Stimulated activated CD4-positive, alpha-beta T cell treated with anti-CD3 and anti-CD28 coated beads, Interleukin-2, amount 100 ng/mL, for 24 hours (primary cell): ENCODE results near the gene TOR3A.
"Not testable (repeated sequence)": the region's sequence is repeated elsewhere in the genome, so short reads cannot be mapped to it uniquely, and the experiment has no call there.

Source experiments
- DNase-seq, 2 donors: peaks; one replicate each; pipeline ENCODE4 v3.0.0-alpha.2; 2020

Gene TOR3A, protein sequence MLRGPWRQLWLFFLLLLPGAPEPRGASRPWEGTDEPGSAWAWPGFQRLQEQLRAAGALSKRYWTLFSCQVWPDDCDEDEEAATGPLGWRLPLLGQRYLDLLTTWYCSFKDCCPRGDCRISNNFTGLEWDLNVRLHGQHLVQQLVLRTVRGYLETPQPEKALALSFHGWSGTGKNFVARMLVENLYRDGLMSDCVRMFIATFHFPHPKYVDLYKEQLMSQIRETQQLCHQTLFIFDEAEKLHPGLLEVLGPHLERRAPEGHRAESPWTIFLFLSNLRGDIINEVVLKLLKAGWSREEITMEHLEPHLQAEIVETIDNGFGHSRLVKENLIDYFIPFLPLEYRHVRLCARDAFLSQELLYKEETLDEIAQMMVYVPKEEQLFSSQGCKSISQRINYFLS

DNA sequence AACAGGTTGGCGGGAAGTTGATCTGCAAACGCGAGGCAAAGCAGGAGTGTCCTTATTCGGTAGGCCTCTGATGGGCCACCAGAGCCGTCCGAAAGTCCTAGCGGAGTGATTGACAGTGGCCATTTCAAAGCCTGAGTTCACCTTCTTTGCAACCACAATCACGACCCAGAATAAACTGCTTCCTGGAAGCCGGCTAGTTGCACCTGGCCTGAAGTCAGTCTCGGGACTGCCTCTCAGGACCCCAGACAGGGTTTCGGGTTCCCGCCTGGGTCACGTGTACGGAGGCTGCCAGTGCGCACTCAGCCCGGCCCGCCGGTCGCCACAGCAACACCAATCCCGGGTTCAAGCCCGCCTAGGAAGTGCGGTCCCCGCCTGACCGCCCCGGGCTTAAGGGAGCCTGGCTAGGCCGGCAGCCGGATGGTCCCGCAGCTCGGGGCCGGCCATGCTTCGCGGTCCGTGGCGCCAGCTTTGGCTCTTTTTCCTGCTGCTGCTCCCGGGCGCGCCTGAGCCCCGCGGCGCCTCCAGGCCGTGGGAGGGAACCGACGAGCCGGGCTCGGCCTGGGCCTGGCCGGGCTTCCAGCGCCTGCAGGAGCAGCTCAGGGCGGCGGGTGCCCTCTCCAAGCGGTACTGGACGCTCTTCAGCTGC, at the start of gene TOR3A:
TOR3A (plus strand) TSS at position 384 of the 646 bp plus-strand sequence; CDS start at position 443, 59 bp downstream.
- peak; percentile 81 to 88 for DNase-seq

DNA sequence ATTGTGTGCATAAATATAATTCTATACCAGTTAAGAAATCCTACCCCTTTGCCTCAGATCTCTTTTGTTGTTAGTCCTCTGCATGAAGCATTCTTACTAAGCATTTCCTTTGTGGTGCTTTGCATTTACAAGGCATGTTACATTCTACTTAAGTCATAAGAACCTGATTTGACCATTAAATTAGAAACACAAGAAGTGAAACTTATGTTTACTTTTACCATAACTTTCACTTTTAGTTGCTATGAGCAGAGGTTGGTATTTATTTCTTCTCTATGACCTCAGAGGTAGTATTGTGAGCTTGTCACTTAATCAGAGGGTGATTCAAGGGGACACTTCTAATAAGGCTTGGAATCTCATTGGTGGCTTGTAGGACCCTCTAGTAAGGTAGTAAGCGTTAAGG, 47.1 kb upstream of the TOR3A start:
- DNase-seq, result no peak

DNA sequence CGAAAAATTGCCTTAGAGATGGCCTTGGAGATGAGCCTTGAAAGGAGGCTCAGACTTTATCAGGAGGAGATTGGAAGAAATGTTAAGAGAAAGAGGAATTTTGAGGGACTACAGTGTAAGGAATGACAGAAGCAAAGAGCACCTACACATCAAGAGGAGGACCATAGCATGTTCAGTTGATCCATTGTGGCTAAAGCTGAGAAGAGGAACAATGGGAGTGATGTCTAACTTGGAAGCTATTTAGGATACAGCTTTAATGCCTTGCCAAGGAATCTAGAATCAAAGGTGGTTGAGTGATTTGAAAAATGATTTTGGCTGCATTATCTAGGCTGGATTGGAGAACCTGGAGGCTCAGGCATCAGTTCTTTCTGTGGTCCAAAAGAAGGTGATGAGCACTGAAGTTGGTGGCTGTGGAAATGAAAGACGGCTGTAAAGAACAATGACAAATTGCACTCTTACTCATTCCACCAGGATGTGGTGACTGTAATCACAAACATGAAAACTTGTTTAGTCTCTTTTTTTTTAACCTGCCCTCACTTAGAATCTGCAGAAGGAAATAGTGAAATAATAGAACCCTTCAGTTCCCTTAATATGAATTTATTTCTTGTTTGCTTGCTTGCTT, 44.9 kb upstream of the TOR3A start:
- DNase-seq, result peak in 1 of 2 donors; percentile 6

DNA sequence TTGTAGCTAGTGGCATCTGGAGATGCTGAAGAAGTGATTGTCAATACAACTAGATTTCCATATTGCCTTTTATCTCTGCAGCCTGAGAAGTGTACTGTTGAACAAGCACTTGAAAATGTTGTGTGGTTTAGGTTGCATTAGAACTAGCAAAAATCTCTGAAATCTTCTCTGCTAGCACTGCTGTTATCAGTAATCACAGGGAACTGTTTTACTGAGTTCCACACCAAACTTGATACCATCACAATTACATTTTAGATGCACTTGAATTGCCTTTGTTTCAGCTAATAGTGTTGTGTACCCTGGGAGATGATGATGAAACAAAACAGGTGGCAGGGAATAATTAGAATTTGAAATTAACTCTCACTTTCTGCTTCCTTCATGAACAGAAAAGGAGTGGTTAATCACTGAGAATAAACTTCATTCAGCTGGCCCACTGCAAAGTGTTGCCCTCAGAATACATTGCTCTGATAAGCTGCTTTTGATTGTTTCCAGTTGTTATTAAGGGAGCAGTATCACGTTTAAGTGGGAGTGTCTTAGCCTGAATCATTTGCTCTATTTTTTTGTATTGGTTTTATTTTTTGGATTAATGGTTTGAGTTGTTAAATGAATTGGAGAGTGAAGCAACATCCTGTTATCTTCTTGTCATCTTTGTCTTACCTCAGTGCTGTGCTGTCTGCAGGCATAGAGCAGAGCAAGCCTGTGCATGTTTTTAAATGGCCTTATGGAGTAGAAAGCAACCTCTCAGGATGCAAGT, 43.2 kb upstream of the TOR3A start:
- DNase-seq, result no peak

DNA sequence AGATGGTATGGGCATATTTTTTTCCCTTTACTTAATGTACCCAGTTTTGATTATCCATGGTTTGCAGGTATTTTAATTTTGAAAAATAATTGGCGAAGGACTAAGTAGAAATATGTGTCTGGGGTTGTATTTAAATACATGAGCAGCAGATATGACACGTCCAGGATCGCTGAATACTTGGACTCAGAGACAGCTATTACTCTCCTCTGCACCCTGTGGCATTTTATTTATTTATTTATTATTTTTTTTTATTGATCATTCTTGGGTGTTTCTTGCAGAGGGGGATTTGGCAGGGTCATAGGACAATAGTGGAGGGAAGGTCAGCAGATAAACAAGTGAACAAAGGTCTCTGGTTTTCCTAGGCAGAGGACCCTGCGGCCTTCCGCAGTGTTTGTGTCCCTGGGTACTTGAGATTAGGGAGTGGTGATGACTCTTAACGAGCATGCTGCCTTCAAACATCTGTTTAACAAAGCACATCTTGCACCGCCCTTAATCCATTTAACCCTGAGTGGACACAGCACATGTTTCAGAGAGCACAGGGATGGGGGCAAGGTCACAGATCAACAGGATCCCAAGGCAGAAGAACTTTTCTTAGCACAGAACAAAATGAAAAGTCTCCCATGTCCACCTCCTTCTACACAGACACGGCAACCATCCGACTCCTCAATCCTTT, 42.2 kb upstream of the TOR3A start:
- DNase-seq, result not testable (repeated sequence)

DNA sequence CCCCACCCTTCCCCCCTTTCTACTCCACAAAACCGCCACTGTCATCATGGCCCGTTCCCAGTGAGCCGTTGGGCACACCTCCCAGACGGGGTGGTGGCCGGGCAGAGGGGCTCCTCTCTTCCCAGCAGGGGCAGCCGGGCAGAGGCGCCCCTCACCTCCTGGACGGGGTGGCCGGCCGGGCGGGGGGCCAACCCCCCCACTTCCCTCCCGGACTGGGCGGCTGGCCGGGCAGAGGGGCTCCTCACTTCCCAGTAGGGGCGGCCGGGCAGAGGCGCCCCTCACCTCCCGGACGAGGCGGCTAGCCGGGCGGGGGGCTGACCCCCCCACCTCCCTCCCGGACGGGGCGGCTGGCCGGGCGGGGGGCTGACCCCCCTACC, 41.7 kb upstream of the TOR3A start:
- not testable (repeated sequence) for DNase-seq

DNA sequence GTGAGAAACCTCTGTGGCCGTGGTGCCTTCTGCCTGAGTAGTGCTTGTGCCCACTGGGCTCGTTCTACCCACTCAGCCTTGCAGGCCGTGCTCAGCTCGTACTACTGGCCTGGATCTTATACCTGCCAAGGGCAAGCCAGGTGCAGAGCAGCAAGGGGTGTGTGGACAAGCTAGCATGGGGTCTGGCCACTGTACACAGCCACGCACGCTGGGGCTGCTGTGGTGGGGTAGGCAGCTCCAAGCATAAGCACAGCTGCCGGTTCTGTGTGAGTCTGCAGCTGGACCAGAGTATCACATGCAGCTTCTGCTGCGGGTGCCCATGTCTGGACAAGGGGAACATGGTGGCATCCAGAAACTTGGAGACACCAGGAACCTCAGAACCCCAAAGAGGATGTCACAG, 39.8 kb upstream of the TOR3A start:
- DNase-seq, result no peak

DNA sequence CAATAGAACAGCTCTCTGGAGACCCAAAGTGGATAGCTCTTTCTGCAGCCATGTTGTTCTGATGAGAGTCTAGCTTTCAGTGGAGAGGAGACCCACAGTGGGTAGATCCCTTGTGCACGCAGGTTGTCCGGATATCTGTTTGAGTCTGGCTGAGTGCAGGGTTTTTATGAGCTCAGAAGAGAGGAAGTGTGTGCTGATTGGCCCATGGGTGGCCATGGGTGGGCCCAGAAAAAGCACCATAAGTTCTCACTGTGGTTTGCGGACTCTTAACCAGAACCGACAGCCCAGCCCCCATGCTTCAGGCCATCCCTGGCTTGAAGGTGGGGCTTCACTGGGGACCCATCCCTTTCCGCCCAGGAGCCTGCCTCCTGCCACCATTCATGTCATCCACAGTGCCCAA, 39.2 kb upstream of the TOR3A start:
- no peak for DNase-seq

DNA sequence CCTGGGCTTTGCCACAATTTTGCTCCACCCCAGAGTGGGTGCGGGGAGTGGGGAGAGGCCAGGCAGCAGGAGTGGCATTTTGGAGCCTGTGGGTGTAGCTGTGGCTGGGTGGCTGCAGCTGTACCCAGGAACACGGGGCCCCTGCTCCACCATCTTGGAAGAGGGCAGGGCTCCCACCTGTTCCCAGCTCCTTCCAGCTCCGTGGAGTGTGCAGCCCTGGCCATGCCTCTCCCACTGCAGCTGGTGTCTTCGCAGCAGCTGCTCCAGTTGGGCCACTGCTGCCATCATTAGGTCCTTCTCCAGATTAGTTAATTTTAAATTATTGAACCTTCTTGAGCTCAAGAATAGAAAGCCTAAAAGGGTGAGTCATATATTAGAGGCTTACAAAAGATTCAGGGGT, 38.6 kb upstream of the TOR3A start:
- no peak for DNase-seq

DNA sequence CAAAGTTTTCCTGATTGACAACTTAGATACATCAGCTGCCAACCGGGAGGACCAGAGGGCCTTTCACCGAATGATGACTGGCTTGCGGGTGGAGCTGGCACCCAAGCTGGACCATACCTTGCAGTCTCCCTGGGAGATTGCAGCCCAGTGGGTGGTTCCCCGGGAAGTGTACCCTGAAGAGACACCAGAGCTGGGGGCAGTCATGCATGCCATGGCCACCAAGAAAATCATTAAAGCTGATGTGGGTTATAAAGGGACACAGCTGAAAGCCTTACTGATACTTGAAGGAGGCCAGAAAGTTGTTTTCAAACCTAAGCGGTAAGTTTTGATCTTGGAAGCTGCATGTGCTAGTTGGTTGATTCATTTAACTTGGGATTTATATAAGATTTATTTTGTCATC, 38.0 kb upstream of the TOR3A start:
- no peak for DNase-seq

DNA sequence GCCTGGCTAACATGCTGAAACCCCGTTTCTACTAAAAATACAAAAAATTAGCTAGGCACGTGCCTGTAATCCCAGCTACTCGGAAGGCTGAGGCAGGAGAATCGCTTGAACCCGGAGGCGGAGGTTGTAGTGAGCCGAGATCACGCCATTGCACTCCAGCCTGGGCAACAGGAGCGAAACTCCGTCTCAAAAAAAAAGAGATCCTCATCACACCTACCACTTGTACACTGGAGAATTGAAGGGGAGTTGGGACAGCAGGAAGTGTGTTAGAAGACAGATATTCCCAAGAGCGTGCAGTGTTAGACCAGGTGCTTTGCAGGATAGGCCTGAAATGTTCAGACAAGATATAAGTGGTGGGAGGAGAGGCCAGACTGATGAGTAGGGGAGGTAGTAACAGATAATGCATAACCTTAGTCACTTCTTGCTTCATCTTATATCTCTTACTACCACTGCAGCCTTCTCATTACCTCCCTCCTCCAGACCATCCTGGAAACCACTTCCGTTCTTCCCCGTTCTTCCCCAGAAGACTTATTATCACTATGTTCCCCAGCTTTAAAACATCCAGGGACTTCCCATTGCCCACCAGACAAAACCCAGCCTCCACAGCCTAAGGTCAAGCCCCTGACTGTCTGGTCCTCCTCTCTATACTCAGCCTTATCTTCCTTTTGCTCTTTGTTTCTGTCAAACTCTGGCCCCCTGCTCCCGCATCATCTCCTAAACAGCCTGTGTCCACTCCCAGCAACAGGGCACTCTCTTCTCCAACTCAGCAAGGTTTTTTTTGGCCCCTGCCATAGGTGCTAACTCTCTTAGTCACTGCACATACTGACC, 34.8 kb upstream of the TOR3A start:
- DNase-seq, result no peak

DNA sequence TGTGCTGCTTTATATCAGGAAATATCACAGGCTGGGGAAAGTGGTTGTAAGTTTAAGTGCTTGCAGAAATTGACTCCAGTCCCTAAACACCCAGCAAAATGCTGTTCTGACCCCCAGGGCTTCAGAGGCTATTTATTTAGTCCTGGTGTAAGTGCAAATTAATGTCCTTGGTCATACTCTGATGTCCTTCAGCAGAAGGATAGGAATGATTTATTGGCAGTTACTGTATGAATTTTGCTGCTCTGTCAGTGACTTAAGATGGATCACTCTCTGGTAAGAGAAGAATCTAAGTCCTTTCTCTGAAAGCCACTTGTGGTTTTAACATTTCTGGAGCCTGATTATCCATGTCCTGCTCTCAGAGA, 34.3 kb upstream of the TOR3A start:
- no peak for DNase-seq

DNA sequence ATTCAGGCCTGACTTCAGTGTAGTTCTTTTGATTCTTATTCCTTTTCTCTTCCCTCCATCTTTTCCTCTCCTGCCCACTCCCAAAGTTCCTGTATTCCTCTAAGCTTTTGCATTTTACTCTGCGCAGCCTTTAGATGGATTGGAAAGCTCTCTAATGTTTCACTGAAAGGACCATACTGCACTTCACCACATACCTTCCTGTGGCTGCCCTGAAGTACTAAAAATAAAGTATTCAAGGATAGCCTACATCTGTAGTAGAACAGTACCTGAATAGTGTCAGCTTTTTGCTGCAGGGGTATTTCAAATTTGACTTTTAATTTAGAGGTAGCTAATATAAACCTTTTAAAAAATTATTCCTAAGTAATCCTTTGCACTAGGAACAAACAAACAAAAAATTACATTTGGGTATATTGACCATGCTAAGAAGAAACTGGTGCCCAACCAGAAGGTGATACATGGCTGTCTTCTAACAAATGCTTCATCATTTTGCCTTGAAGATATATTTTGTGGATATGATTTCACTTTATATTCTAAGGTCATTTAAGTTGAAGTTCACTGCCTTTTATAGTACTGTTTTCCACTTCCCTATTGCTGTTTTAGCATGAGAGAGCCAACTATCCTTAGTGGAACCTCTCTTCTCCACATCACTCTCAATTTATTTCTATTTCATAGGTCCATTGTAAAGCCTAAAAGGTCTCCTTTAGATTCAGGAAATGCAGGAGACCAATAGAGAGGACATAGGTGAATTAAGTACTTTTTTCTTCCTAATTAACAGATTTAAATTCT, 33.3 kb upstream of the TOR3A start:
- DNase-seq, result no peak

DNA sequence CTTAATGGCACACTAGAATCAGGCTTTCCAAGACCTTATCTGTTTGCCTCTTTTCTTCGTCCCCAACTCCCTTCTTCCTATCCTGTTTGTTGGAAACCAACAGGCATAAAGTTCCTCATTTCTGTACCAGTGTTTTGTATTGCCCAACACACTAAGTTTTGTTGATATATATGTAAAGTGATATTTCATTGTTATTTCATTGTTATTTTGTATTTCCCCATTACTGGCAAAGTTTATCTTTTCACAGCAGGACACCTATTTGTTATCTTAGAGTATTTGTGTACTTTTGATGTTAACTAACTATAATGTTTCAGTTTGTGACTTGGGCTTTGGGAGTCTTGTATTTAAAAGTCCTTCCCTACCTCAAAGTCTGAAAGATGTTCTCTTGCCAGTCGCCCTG, 29.1 kb upstream of the TOR3A start:
- no peak for DNase-seq

DNA sequence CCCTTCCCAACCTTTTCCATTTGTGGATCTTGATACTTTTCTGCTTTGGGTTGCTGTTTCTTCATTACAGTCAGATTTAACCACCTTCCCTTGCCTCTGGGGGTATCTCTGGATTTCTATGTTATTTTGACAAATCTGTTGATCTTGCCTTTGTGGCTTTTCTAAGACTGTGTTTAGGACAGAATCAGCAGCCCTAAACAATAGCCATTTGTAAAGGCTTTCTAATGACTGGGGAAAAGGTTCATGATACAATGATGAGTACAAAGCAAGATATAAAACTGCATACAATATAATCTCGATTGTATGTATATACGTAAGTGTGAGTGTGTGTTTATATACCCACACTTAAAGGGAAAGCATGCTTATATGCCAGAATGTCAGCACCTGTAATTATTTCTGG, 28.4 kb upstream of the TOR3A start:
- no peak for DNase-seq

DNA sequence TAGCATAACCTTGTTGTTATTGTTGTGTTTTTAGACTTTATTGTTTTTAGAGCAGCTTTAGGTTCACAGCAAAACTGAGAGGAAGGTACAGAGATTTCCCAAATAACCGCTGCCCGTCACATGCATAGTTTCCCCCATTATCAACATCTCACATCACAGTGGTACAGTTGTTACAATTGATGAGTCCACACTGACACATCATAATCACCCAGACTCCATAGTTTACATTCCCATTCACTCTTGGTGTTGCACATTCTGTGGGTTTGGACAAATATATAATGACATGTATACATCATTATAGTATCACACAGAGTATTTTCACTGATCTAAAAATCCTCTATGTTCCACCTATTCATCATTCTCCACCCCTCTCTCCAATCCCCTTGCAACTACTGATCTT, 25.9 kb upstream of the TOR3A start:
- DNase-seq, result no peak

DNA sequence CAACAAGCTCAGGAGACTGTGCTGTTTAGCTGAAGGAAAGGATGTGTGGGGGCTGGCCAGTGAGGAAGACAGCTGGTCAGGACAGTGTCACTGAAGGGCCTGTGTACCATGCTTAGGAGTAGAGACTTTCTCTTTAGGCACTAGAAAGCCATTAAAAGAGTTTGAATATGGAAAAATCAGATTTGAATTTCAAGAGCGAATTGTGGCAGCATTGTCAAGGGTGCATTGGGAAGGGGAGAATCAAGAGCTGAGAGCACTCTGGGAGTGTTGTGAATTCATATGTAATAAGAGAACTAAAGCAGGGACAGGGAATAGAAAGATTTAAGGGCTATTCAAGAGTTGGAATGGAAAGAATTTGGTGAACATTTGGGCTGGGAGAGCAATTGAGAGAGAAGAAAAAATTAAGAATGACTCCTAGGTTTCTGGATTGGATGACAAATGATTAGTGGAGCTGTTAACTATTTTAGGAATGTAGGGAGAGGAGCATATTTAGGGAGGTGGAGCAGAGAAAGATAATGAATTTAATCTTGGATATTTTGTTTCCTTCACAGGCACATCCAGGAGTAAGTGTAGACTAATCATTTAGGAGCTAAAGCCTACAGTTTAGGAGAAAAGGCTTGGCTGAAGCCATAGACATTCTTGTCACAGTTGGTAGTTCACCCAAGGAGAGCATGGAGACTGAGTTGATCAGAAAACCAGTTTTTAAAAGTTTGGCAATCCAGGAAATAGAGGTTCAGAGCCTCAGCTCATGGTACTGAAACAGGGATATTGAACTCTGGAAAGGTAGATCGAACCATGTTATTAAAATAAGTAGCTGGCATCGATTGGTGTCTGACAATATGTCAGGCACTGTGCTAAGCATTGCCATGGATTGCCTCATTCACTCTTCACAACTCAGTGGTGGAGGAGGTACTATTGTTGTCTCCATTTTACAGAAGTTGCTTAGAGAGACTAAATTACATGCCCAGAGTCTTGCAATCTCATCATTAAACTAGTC, 23.1 kb upstream of the TOR3A start:
- DNase-seq, result no peak

DNA sequence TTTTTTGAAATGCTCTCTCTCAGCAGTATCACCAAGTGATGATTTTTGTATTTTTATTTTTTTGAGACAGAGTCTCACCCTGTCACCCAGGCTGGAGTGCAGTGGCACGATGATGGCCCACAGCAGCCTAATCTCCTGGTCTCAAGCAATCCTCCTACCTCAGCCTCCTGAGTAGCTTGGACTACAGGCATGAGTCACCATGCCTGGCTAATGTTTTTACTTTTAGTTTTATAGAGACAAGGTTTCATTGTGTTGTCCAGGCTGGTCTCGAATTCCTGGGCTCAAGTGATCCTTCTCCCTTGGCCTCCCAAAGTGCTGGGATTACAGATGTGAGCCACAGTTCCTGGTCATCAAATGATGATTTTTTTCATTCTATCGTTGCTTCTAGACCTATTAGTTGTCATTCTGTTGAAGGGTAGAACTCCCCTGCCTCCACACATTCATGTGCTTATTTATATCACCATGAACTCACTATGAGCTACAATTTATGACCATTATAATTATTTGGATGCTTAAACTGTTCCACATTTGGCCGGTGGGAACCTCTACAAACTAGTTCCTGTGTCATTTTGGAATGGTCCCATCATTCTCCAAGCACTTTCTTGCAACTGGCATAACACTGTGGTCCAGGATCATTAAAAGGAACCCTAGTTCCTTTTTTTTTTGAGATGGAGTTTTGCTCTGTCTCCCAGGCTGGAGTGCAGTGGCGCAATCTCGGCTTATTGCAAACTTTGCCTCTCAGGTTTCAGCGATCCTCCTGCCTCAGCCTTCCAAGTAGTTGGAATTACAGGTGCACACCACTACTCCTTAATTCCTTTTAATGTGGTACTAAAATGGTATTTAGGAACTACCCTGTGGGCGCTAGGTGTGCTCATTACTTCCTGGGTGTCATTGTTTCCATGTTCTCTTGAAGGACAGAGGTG, 20.2 kb upstream of the TOR3A start:
- DNase-seq, result no peak

DNA sequence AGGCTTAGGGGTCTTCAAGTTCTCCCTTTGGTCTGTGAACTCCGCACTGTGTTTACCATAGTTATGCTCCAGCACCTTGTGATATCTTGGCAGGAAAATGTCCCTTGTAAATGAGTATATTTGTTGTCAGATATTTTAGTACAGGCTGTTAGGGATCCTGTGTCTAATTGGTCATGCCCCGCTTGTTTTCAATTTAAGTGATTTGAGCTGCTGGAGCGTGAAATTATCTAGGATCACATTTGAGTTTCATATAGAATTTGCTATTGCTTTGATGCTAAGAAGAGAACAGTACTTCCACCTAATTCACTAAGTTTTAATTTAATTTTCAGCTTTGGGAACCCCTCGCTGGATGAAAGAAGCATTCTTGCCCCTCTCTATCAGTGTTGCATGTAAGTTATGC, 15.4 kb upstream of the TOR3A start:
- no peak for DNase-seq
